K562 (cell line): Measurements from ENCODE around the gene GORASP1. TPM values are rescaled to one million over a fixed set of nuclear protein-coding genes. Genes with fewer than 3 reads are reported as not detected.

Source experiments
- CCNT2 ChIP-seq: IDR thresholded peaks from 2 replicates; pipeline ENCODE4 v1.6.1; 2011; ENCODE audit warnings: borderline replicate concordance, low read depth, mild to moderate bottlenecking, moderate library complexity, mixed read lengths, low read length; ENCODE audit not compliant: insufficient read length; ENCODE audit errors: extremely low read depth
- CTBP1 ChIP-seq: fragments of 450-650 bp; IDR thresholded peaks from 2 replicates; pipeline ENCODE4 v1.6.1; 2016; ENCODE audit warnings: borderline replicate concordance
- CTCF ChIP-seq, 3 experiments: IDR thresholded peaks in 2 of 3; conservative IDR thresholded peaks in 1 of 3; 2 replicates each; pipeline ENCODE4 v1.5.1; 2011 to 2012; ENCODE audit warnings: low read length in 3 of 3, mild to moderate bottlenecking in 3 of 3, control low read depth in 2 of 3, improper control_type of control experiment in 1 of 3, inconsistent platforms in 1 of 3, low read depth in 1 of 3, mixed read lengths in 1 of 3, moderate library complexity in 1 of 3; ENCODE audit not compliant: insufficient read depth in 2 of 3
- DMBX1 ChIP-seq: fragments of 250-450 bp; sonication (Bioruptor Pico); IDR thresholded peaks from 2 replicates; pipeline ENCODE4 v1.8.0; 2022; ENCODE audit warnings: inconsistent platforms, mild to moderate bottlenecking, moderate library complexity, borderline replicate concordance
- E2F5 ChIP-seq: sonication (generic); formaldehyde crosslinking; IDR thresholded peaks from 2 replicates; pipeline ENCODE4 v1.8.0; 2022; ENCODE audit warnings: mild to moderate bottlenecking, missing genetic modification reagents
- ELF2 ChIP-seq: fragments of 250-450 bp; sonication (Bioruptor Pico); IDR thresholded peaks from 2 replicates; pipeline ENCODE4 v1.5.0; 2021; ENCODE audit warnings: mild to moderate bottlenecking
- GMEB1 ChIP-seq: fragments of 250-450 bp; sonication (Bioruptor Pico); IDR thresholded peaks from 2 replicates; pipeline ENCODE4 v1.4.0; 2020; ENCODE audit warnings: mild to moderate bottlenecking
- HNRNPH1 ChIP-seq: fragments of 200-400 bp; formaldehyde crosslinking; optimal IDR thresholded peaks from 2 replicates; pipeline ENCODE3; 2017; ENCODE audit warnings: low read depth, mild to moderate bottlenecking, low read length, moderate library complexity
- HOXB6 ChIP-seq: fragments of 250-450 bp; sonication (Bioruptor Pico); IDR thresholded peaks from 2 replicates; pipeline ENCODE4 v1.5.1; 2022; ENCODE audit warnings: mild to moderate bottlenecking, borderline replicate concordance
- JUNB ChIP-seq: fragments of 450-650 bp; formaldehyde crosslinking; conservative IDR thresholded peaks from 2 replicates; pipeline ENCODE4 v1.4.0; 2020; ENCODE audit warnings: mild to moderate bottlenecking
- NR3C1 ChIP-seq: sonication (generic); formaldehyde crosslinking; IDR thresholded peaks from 2 replicates; pipeline ENCODE4 v1.8.1; 2022; ENCODE audit warnings: missing genetic modification reagents
- PRMT5 ChIP-seq: sonication (generic); formaldehyde crosslinking; IDR thresholded peaks from 2 replicates; pipeline ENCODE4 v1.5.0; 2020; ENCODE audit warnings: missing genetic modification reagents
- TEAD1 ChIP-seq, 2 experiments: fragments of 450-650 bp in 1 of 2; sonication (generic) in 1 of 2; formaldehyde crosslinking; IDR thresholded peaks; 2 replicates each; pipeline versions ENCODE4 v1.4.0 to v1.8.0; 2020 to 2022; ENCODE audit warnings: mild to moderate bottlenecking in 2 of 2, missing genetic modification reagents in 1 of 2
- UBTF ChIP-seq, 2 experiments: IDR thresholded peaks; 2 replicates each; pipeline ENCODE4 v1.6.1; 2012; ENCODE audit warnings: improper control_type of control experiment in 2 of 2, low read depth in 2 of 2, low read length in 2 of 2, borderline replicate concordance in 1 of 2
- USF1 ChIP-seq: sonication (generic); formaldehyde crosslinking; IDR thresholded peaks from 2 replicates; pipeline ENCODE4 v1.9.0; 2022; ENCODE audit warnings: mild to moderate bottlenecking, missing genetic modification reagents
- WHSC1 ChIP-seq: IDR thresholded peaks from one replicate; pipeline ENCODE4 v1.6.1; 2012; ENCODE audit warnings: low read length, control low read depth, inconsistent platforms
- ZNF707 ChIP-seq: fragments of 250-450 bp; sonication (Bioruptor Pico); conservative IDR thresholded peaks from 2 replicates; pipeline ENCODE4 v1.8.0; 2022; ENCODE audit warnings: inconsistent platforms, mild to moderate bottlenecking, moderate library complexity
- ZNF740 ChIP-seq, 3 experiments: fragments of 200-800 bp in 1 of 3; sonication (Bioruptor generic) in 1 of 3; sonication (generic) in 1 of 3; formaldehyde crosslinking in 1 of 3; IDR thresholded peaks; 2 replicates each; pipeline versions ENCODE4 v1.6.1 to v1.8.0; 2016 to 2022; ENCODE audit warnings: mild to moderate bottlenecking in 2 of 3, missing compliant biosample characterization in 2 of 3, missing genetic modification characterization in 2 of 3, missing genetic modification reagents in 1 of 3
- polyA plus RNA-seq, 8 experiments: library from polyadenylated mRNA; depleted of rRNA in 4 of 8; stranded (reverse) in 5 of 8; unstranded in 3 of 8; fragments of >200 nt; fragmentation: Nextera tagmentation in 2 of 8; fragmentation: Illumina TruSeq in 1 of 8; extraction: Ambion mirVana in 2 of 8; extraction: Trizol in 1 of 8; gene quantifications; 2 replicates each; pipeline versions ENCODE4 v1.2.1 to v1.2.3, GENCODE V29; 2011 to 2014; ENCODE audit warnings: inconsistent platforms in 1 of 8, missing spikeins in 1 of 8
- total RNA-seq, 7 experiments: library from RNA; depleted of rRNA in 6 of 7; stranded (reverse); fragments of >200 nt in 6 of 7; fragmentation: Illumina TruSeq in 2 of 7; extraction: Trizol in 2 of 7; gene quantifications; 2 replicates each; pipeline versions ENCODE4 v1.2.1 to v1.2.3, GENCODE V29; 2011 to 2021; ENCODE audit warnings: low replicate concordance in 1 of 7

Gene GORASP1
- total and polyA plus RNA-seq, 9 of the 15 experiments (the other 6 are each of a cell fraction or from before 2014, with no cell fraction given) = 8.4 to 87.9 (median 67.6) TPM

GRCh38 chr3:39106851-39107387, 508 bp downstream of the GORASP1 start (continued):
- TF ChIP-seq TEAD1 (CRISPR knock-in tag; IDR thresholded peaks at IDR 0.05) = no peak
- no peak for TF ChIP-seq HOXB6
- TF ChIP-seq NR3C1 (CRISPR knock-in tag) = no peak
- no peak; the same call in 1 of the 2 replicates for TF ChIP-seq ZNF740 (CRISPR knock-in tag; IDR thresholded peaks at IDR 0.05)
- TF ChIP-seq ZNF740 (tag; IDR thresholded peaks at IDR 0.05) = no peak
- TF ChIP-seq GMEB1 (CRISPR knock-in tag) = no peak
- TF ChIP-seq PRMT5 (CRISPR knock-in tag) = no peak
- TF ChIP-seq UBTF (IDR thresholded peaks at IDR 0.05; ENCODE audit: borderline replicate concordance in 1 of 2, low read depth in 2 of 2, low read length in 2 of 2) = peak in 1 of 2 experiments; percentile 64; a peak in 1 of 4 replicates
- no peak for TF ChIP-seq DMBX1 (CRISPR knock-in tag)
- TF ChIP-seq WHSC1 = no peak
- no peak for TF ChIP-seq HNRNPH1
- TF ChIP-seq ELF2 (CRISPR knock-in tag) = no peak
- TF ChIP-seq CCNT2 = no peak
- TF ChIP-seq E2F5 (CRISPR knock-in tag) = 0 out of 2 replicates have a peak, but pooled peaks have one; percentile 21
- no peak for TF ChIP-seq ZNF707 (CRISPR knock-in tag)
- TF ChIP-seq CTBP1 = no peak
- TF ChIP-seq JUNB = no peak
- peak; percentile 22; the same call in 1 of the 2 replicates for TF ChIP-seq USF1 (CRISPR knock-in tag)
- no peak; a peak in 1 of 6 replicates for TF ChIP-seq CTCF (IDR thresholded peaks at IDR 0.05 in 2 of 3, conservative IDR thresholded peaks at IDR 0.05 in 1 of 3; ENCODE audit: insufficient read depth in 2 of 3, low read depth in 1 of 3, low read length in 3 of 3)
